Suprapubic skin (tissue), 3 donors: Measurements from ENCODE around the gene IRF2BP2.

ENCODE experiments used
- EP300 ChIP-seq: sonication (generic); formaldehyde crosslinking; IDR thresholded peaks from one replicate; pipeline ENCODE4 v1.6.1; 2017; ENCODE audit warnings: antibody characterized with exemption
- TF ChIP-seq, protein P1 (sequence below), 2 donors: fragments of 200-600 bp in 1 of 2; fragments of 450-650 bp in 1 of 2; sonication (generic) in 1 of 2; IDR thresholded peaks; one replicate each; pipeline ENCODE4 v1.5.1; 2016 to 2019; ENCODE audit warnings: antibody characterized with exemption in 2 of 2, mild to moderate bottlenecking in 1 of 2, moderate library complexity in 1 of 2

DNA sequence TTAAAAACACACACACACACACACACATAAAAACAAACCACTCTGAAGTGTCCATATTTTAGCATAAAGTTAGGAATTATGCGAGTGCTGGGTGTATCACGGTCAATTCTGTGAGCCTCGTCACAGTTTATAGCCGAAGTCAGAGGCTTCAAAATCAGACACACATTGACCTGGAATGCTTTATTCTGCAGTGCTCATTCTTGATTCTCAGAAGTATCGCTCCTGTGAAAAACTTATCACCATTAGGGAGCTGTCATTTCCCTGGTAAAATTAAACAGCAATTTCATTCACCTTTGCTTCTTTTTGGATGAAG lies 8.7 kb upstream of the IRF2BP2 start:
- TF ChIP-seq, protein P1, sequence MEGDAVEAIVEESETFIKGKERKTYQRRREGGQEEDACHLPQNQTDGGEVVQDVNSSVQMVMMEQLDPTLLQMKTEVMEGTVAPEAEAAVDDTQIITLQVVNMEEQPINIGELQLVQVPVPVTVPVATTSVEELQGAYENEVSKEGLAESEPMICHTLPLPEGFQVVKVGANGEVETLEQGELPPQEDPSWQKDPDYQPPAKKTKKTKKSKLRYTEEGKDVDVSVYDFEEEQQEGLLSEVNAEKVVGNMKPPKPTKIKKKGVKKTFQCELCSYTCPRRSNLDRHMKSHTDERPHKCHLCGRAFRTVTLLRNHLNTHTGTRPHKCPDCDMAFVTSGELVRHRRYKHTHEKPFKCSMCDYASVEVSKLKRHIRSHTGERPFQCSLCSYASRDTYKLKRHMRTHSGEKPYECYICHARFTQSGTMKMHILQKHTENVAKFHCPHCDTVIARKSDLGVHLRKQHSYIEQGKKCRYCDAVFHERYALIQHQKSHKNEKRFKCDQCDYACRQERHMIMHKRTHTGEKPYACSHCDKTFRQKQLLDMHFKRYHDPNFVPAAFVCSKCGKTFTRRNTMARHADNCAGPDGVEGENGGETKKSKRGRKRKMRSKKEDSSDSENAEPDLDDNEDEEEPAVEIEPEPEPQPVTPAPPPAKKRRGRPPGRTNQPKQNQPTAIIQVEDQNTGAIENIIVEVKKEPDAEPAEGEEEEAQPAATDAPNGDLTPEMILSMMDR (IDR thresholded peaks at IDR 0.05): no peak
- no peak for TF ChIP-seq EP300
